AG08395 (cell line): ENCODE results near the gene CAMK2N2.
"Not testable (repeated sequence)": the region's sequence is repeated elsewhere in the genome, so short reads cannot be mapped to it uniquely, and the experiment has no call there.

Experiments
- DNase-seq: peaks from one replicate; pipeline ENCODE4 v3.0.0; 2012; ENCODE audit warnings: mixed read lengths, low spot score

The CAMK2N2 gene

GRCh38 chr3:184272269-184272668 lies 10.9 kb upstream of the CAMK2N2 start:
- no peak for DNase-seq

GRCh38 chr3:184267249-184267648 lies 5.9 kb upstream of the CAMK2N2 start:
- not testable (repeated sequence) for DNase-seq

DNA sequence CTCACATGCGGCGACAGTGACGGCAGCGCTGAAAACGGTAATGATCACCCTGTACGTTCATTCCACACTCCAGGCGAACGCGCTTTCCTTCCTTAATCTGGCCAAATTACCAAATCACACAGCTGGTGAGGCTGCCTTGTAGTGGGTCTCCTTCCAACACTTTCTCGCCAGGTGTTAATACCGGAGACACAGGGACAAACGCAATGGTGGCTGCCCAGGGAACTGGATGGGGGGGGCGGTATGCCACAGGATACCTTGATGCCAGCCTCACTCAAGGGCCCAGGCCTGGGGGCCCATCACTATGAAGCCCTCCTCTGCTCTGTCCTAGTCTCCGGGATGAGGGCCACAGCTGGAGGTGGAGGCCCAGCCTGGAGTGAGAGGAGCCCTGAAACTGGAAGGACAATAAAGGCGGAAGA lies 1.4 kb upstream of the CAMK2N2 start:
- no peak for DNase-seq

DNA sequence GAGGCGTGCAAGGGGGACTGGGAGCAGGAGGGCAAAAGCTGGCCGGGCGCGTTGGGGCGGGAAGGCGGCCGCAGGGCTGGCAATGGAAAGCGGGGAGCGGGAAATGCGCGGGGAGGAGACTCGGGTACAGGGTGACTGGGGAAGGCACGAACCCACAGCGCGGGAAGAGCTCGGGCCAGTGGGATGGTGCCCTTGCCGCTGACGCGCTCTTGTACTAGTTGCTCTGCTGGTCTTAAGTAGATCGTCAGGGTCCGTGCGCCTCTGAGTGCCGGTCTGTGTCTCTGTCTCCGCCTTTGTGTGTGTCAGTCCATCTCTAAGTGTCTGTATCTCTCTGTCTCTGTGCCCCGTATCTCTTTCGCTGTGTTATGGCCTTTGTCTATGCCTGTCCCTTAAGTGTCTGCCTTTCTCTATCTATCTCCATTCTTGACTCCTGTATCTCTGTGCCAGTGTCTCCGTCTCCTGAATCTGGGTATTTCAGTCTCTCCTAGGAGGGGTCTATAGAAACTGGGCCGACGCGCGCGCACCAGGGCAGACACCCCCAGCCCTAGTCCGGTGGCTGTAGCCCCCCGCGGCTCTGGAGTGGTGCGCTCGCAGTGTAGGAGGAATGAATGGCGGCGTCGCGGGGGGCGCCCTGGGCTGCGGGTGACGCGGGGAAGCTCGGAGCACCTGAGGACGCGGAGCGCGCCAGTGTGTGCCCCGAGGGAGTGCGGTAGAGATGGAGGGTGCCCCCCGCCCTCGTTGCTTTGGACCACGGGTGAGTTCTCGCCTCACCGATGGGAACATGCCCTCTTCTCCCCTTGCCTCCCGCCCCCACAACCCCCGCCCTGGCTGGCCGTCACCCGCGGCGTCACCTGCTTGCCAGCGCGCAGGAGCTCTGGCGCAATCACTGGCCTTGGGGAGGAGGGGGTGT lies 756 bp upstream of the CAMK2N2 start:
- peak; percentile 31 for DNase-seq

- DNase-seq = no peak
These were observed 556 bp downstream of the CAMK2N2 start for GRCh38 chr3:184260724-184261269.

DNA sequence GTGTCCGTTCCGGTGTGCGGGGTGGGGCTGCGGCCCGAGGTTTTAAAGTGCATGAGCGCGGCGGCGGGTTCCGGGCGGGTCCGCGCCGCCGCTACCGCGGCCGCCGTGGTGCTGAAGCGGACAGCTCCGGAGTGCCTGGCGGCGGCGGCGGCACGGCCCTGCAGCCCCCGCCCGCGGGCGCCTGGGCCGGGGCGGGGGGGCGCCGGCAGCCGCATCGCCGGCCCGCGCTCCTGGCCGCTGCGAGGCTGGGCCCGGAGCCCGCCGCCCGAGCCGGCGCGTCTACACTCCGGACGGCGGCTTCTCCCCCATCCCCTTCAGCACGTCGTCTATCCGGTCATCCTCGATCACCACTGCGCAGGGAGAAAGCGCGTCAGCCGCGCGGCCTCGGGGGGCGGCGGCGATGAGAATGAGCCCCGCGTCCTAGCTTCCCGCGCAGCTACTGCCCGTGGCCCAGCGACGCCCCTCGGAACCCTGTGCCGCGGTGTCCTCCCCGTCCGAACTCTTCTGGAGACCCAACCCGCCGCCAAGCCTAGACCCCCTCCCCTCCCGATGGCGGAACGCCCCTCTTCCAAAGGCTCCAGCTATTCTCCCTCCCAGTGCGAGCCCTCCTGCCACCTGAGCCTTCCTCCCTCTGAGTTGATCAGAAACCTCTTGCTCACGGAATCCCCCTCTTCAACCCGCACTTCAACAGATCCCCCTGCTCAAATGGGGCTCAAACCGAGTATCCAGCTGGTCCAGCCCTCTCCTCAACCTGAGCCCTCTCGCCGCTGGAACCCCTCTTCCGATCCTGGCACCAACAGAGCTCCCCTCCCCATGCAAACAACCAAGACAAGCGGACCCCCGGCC lies 1.3 kb downstream of the CAMK2N2 start:
- DNase-seq = peak; percentile 73

GRCh38 chr3:184259396-184259877 lies 1.9 kb downstream of the CAMK2N2 start:
- no peak for DNase-seq

DNA sequence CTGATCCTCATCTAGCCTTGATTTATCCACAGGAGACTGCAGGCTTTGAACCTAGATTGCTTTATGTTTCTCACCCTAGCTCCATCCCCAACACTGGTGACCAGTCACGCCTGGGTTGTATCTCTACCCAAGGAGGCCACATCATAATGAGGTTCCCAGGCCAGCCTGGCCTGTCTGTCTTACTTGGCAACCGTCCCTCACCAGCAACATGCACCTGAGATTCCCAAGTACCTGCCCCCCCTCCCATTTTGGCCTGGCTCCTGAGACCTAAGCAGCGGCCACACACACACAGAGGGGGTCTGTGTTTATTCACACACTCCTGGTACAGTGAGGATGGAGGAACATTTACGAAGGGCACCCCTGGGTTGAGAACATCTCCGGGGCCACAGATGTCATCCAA lies 2.4 kb downstream of the CAMK2N2 start:
- no peak for DNase-seq

DNA sequence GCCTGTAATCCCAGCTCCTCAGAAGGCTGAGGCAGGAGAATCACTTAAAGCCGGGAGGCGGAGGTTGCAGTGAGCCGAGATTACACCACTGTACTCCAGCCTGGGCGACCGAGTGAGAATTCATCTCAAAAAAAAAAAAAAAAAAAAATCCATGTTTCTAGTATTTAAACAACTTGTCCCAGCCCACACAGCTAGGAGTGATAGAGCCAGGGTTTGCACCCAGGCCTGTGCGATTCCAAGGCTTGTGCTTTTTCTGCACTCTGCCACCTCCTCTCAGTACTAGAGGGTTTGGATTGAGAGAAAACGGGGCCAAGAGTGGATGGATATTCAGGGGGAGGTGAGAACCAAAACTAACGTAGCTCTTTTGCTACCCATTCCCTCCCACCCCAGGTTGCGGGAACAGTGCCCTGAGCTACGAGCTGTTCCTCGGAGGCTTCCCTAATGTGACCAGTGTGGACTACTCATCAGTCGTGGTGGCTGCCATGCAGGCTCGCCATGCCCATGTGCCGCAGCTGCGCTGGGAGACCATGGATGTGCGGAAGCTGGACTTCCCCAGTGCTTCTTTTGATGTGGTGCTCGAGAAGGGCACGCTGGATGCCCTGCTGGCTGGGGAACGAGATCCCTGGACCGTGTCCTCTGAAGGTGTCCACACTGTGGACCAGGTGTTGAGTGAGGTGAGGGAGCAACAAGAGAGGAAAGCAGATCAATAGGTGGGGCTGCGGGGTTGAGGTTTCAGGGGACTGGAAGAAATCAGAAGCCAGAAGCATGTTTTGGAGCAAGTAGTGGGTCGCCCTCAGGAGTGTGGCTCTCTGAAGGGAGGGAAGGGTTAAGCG lies 4.1 kb downstream of the CAMK2N2 start:
- DNase-seq = no peak

DNA sequence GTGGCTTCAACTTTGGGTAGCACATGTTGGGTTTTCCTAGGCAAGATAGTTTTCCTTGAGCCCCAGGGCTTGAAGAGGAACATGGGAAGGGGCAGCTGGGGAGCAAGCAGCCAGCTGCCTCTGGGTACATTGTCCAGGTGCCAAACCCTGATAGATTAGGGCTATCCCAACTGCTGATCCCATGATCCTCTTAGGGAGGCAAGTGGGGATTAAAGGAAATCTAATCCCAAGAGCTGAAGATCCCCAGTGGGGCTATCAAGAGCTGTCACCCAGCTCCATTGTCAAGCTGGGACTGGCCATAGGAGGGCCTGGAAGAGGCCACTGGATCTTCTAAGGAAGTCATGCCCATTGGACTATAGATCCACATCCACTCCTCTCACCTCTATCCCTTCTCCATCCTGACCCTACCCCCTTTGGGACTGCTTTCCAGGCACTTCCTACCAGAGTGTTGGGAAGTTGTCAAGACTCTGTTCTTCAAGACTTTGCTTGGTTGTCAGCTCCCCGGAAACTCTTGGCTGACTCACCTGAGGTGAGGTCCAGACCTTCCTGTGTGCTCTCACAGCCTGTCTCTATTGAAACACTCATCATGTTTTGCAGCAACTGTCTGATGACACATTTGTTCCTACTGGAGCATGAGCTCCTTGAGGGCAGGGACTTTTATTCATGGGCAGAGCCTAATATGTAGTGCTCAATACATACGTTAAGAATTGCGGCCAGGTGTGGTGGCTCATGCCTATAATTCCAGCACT lies 5.9 kb downstream of the CAMK2N2 start:
- DNase-seq = no peak

GRCh38 chr3:184250167-184250828 lies 11.1 kb downstream of the CAMK2N2 start:
- DNase-seq = peak; percentile 88

GRCh38 chr3:184249412-184250166 lies 11.8 kb downstream of the CAMK2N2 start, which contains the start of gene EEF1AKMT4:
Gene EEF1AKMT4 (plus strand): TSS chr3:184249672. CDS start chr3:184249695, 23 bp downstream.
- peak; percentile 96 for DNase-seq

- DNase-seq = peak; percentile 87
These were observed 12.6 kb downstream of the CAMK2N2 start, which contains the start of gene ALG3 for GRCh38 chr3:184248454-184249411. Gene ALG3 (minus strand): TSS chr3:184248962. CDS start chr3:184248940, 22 bp downstream.

DNA sequence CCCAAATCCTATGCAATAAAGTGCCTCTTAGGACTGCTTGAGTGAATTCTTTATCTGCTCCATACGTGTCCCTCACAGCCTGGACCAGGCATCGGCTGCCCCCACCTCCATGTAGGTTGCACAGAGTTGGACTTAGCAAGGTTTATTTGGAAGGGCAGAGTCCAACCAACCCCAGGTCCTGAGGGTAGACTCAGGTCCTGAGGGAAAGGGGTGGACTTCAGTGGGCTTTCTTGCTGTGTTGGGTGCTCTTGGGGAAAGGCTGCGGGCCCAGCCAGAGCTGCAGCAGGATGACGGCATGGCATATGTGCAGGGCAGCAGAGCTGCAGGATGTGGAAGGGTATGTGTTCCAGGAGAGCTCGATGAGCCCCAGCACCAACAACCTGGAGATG lies 19.1 kb downstream of the CAMK2N2 start:
- DNase-seq = no peak

- DNase-seq = no peak
These were observed 19.7 kb downstream of the CAMK2N2 start for GRCh38 chr3:184241447-184242296.

DNA sequence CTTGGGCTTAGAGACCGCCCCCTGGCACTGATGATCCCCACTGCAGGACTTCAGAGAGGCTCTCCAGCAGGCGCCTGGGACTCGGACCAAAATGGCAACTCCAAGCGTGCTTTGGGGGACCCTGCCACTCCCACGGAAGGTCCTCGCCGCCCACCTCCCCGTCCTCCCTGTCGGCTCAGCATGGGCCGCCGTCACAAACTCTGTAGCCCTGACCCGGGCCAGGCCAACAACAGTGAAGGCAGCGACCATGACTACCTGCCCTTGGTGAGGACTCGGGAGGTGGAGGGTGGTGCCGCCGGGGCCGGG lies 20.3 kb downstream of the CAMK2N2 start:
- DNase-seq = no peak

DNA sequence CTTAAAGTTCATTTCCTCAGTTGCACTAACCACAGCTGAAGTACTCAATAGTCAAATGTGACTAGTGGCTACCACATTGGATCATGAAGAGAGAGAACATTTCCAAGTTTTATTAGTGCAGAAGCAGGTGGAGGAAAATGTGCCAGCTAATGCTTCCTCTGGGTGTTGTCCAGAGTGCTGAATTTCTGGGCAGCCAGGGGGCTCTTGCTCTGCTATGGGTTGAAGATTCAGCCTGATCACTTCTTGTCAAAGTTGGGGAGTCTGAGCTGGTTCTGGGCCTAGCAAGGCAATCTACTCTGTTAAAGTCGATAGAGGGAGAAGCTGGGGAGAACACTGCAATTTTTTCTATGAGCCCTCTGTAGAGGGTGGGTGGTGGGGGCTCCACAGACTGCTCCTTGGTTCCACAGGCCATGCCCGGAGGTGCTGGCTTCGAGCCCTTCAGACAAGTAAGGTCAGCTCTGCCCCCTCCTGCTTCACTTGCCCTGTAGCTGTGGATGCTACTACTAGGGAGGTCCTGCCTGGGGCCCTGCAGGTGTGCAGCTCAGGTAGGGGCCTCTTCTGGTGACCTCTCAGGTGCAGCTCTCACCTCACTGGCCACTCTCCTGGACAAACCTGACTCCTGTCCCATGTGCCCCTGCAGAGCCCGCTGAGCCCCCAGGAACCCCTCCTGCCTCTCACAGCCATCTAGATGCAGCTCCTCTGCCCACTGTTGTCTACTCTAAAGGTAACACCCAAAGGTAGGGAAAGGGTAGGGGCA lies 20.8 kb downstream of the CAMK2N2 start:
- peak; percentile 43 for DNase-seq
